Measurements from ENCODE around the gene CYFIP1. TPM values are rescaled to one million over a fixed set of nuclear protein-coding genes. Genes with fewer than 3 reads are reported as not detected.

CYFIP1 gene
- total RNA-seq, 1 donor, result 107 TPM

- Histone ChIP-seq H3K79me2 (ENCODE audit: insufficient read depth, low read length) (peaks cover 95% of the 10 kb centered on the region), H3K27me3 (ENCODE audit: insufficient read depth, low read length) (no peaks in the 10 kb centered on the region), H3K27ac (ENCODE audit: low read depth, low read length) (no peak overlapping the region), H3K36me3 (ENCODE audit: insufficient read depth, low read length) (no peaks in the 10 kb centered on the region), H3K9me3 (ENCODE audit: low read depth, low read length) (no peaks in the 10 kb centered on the region), H3K4me2 (ENCODE audit: insufficient read depth, low read length) (no peak overlapping the region), H4K20me1 (ENCODE audit: insufficient read depth, low read length) (peaks cover 68% of the 10 kb centered on the region), H3K4me1 (ENCODE audit: insufficient read depth, low read length) (peaks cover 8% of the 10 kb centered on the region), H3K4me3 (ENCODE audit: insufficient read depth, low read length) (no peak overlapping the region), H2AFZ (ENCODE audit: low read length) (no peak overlapping the region)
- DNase-seq (ENCODE audit: insufficient read length, low spot score, missing footprints), result peak; percentile 63
- TF ChIP-seq CTCF (IDR thresholded peaks at IDR 0.05; ENCODE audit: extremely low read depth, low read depth, low read length), result no peak
Measured at GRCh38 chr15:22952796-22953579, 27.2 kb downstream of the CYFIP1 start.

DNA sequence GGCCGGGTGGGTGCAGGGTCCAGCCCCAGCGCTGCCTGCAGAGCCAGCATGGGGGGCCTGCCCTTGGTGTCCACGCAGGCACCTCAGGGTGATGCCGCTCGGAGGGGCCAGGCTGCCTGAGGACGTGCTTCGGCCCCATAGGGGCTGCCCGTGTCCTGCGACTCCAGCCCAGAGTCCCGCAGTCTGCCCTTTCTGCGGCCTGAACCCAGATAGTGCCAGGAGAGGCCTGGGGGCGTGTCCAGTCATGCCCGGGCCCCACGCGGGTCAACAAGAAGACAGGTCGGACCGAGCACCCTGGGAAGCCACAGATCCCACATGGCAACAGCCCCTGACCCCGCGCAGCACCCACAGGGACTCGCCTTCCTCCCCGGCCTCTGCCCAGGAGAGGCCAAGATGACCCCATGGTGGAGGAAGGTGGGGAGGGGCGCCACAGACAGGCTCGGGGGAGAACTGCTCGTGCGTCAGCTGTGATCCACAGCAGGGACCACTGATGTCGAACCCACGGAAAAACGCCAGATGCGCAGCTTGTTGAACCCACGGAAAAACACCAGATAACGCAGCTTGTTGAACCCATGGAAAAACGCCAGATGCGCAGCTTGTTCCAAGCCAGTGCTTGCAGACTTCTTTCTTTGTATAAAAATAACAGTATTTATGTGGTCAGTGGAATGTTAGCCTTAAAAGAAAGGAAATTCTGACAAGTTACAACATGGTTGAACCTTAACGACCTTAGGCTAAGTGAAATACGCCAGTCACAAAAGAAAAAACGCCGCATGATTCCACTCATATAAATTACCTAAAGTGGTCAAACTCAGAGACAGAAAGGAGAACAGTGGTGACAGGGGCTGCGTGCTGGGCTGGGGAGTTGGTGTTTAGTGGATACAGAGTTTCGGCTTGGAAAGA, 28.5 kb downstream of the CYFIP1 start:
- no peaks in the 10 kb centered on the region for H3K36me3 ChIP-seq (ENCODE audit: insufficient read depth, low read length)
- no peak overlapping the region for H3K4me2 ChIP-seq (ENCODE audit: insufficient read depth, low read length)
- H3K9me3 ChIP-seq (ENCODE audit: low read depth, low read length), result no peaks in the 10 kb centered on the region
- H3K4me1 ChIP-seq (ENCODE audit: insufficient read depth, low read length), result peaks cover 8% of the 10 kb centered on the region
- H3K4me3 ChIP-seq (ENCODE audit: insufficient read depth, low read length), result no peak overlapping the region
- peak; percentile 34 for DNase-seq (ENCODE audit: insufficient read length, low spot score, missing footprints)
- H3K79me2 ChIP-seq (ENCODE audit: insufficient read depth, low read length), result peaks cover 97% of the 10 kb centered on the region
- no peak overlapping the region for H2AFZ ChIP-seq (ENCODE audit: low read length)
- TF ChIP-seq CTCF (IDR thresholded peaks at IDR 0.05; ENCODE audit: extremely low read depth, low read depth, low read length), result no peak
- H3K27me3 ChIP-seq (ENCODE audit: insufficient read depth, low read length), result no peaks in the 10 kb centered on the region
- no peak overlapping the region for H3K27ac ChIP-seq (ENCODE audit: low read depth, low read length)
- peaks cover 73% of the 10 kb centered on the region for H4K20me1 ChIP-seq (ENCODE audit: insufficient read depth, low read length)

- H3K27ac ChIP-seq (ENCODE audit: low read depth, low read length), result no peak overlapping the region
- TF ChIP-seq CTCF (IDR thresholded peaks at IDR 0.05; ENCODE audit: extremely low read depth, low read depth, low read length), result no peak
- no peak overlapping the region for H3K4me2 ChIP-seq (ENCODE audit: insufficient read depth, low read length)
- H3K36me3 ChIP-seq (ENCODE audit: insufficient read depth, low read length), result no peaks in the 10 kb centered on the region
- no peaks in the 10 kb centered on the region for H3K9me3 ChIP-seq (ENCODE audit: low read depth, low read length)
- no peak overlapping the region for H2AFZ ChIP-seq (ENCODE audit: low read length)
- peak; percentile 38 for DNase-seq (ENCODE audit: insufficient read length, low spot score, missing footprints)
- H4K20me1 ChIP-seq (ENCODE audit: insufficient read depth, low read length), result peaks cover 71% of the 10 kb centered on the region
- H3K4me1 ChIP-seq (ENCODE audit: insufficient read depth, low read length), result peaks cover 5% of the 10 kb centered on the region
- no peaks in the 10 kb centered on the region for H3K27me3 ChIP-seq (ENCODE audit: insufficient read depth, low read length)
- peaks cover 97% of the 10 kb centered on the region for H3K79me2 ChIP-seq (ENCODE audit: insufficient read depth, low read length)
- no peak overlapping the region for H3K4me3 ChIP-seq (ENCODE audit: insufficient read depth, low read length)
Measured at GRCh38 chr15:22951031-22951380, 29.2 kb downstream of the CYFIP1 start.

All from osteoblast (primary cell).